ENCODE measurements around the gene RPS6KA2. TPM values are rescaled to one million over a fixed set of nuclear protein-coding genes. Genes with fewer than 3 reads are reported as not detected.

The RPS6KA2 gene
- total RNA-seq, 1 experiment from 2014 or later: 4.2 TPM

- H3K4me3 ChIP-seq: no peak overlapping the region
- H3K27ac ChIP-seq: no peak overlapping the region
- no peak for DNase-seq
- peaks cover 15% of the 10 kb centered on the region for H3K4me1 ChIP-seq
- no peaks in the 10 kb centered on the region for H3K36me3 ChIP-seq
- H3K27me3 ChIP-seq: no peaks in the 10 kb centered on the region
- H3K9me3 ChIP-seq (replicated peaks): peaks cover 2% of the 10 kb centered on the region; the same call in 1 of the 2 replicates
These were observed 51.8 kb downstream of the RPS6KA2 start for GRCh38 chr6:166575205-166575604.

- Histone ChIP-seq H3K27ac (no peak overlapping the region), H3K36me3 (no peaks in the 10 kb centered on the region), H3K4me3 (no peak overlapping the region), H3K27me3 (no peaks in the 10 kb centered on the region), H3K4me1 (peaks cover 15% of the 10 kb centered on the region), H3K9me3 (replicated peaks) (peaks cover 2% of the 10 kb centered on the region; the same call in 1 of the 2 replicates)
- no peak for DNase-seq
These were observed 53.4 kb downstream of the RPS6KA2 start for GRCh38 chr6:166573511-166574216.

GRCh38 chr6:166572370-166573261 lies 54.4 kb downstream of the RPS6KA2 start:
- no peaks in the 10 kb centered on the region for H3K27me3 ChIP-seq
- peak; percentile 71 to 85 for DNase-seq
- no peaks in the 10 kb centered on the region for H3K36me3 ChIP-seq
- H3K4me3 ChIP-seq: peak overlapping the region; percentile 21
- peaks cover 2% of the 10 kb centered on the region; the same call in 1 of the 2 replicates for H3K9me3 ChIP-seq (replicated peaks)
- H3K4me1 ChIP-seq: peaks cover 17% of the 10 kb centered on the region
- peak overlapping the region; percentile 28; the same call in 1 of the 2 replicates for H3K27ac ChIP-seq

GRCh38 chr6:166570929-166571713 lies 55.9 kb downstream of the RPS6KA2 start:
- no peaks in the 10 kb centered on the region for H3K27me3 ChIP-seq
- peaks cover 28% of the 10 kb centered on the region for H3K4me1 ChIP-seq
- no peaks in the 10 kb centered on the region for H3K36me3 ChIP-seq
- H3K9me3 ChIP-seq (replicated peaks): peaks cover 2% of the 10 kb centered on the region; the same call in 1 of the 2 replicates
- no peak for DNase-seq
- H3K4me3 ChIP-seq: no peak overlapping the region
- no peak overlapping the region for H3K27ac ChIP-seq

GRCh38 chr6:166569206-166569605 lies 57.8 kb downstream of the RPS6KA2 start:
- no peak overlapping the region for H3K27ac ChIP-seq
- no peaks in the 10 kb centered on the region for H3K27me3 ChIP-seq
- H3K4me3 ChIP-seq: no peak overlapping the region
- H3K4me1 ChIP-seq: peaks cover 31% of the 10 kb centered on the region
- no peaks in the 10 kb centered on the region for H3K36me3 ChIP-seq
- DNase-seq: no peak
- H3K9me3 ChIP-seq (replicated peaks): no peaks in the 10 kb centered on the region

GRCh38 chr6:166567813-166568212 lies 59.2 kb downstream of the RPS6KA2 start:
- DNase-seq: no peak
- Histone ChIP-seq H3K36me3 (no peaks in the 10 kb centered on the region), H3K27ac (peak overlapping the region; percentile 19; the same call in 1 of the 2 replicates), H3K4me3 (no peak overlapping the region), H3K4me1 (peaks cover 27% of the 10 kb centered on the region), H3K9me3 (replicated peaks) (no peaks in the 10 kb centered on the region), H3K27me3 (no peaks in the 10 kb centered on the region)

- H3K27me3 ChIP-seq: no peaks in the 10 kb centered on the region
- no peaks in the 10 kb centered on the region for H3K9me3 ChIP-seq (replicated peaks)
- H3K36me3 ChIP-seq: no peaks in the 10 kb centered on the region
- no peak overlapping the region for H3K4me3 ChIP-seq
- peak overlapping the region; percentile 19; the same call in 1 of the 2 replicates for H3K27ac ChIP-seq
- peaks cover 21% of the 10 kb centered on the region for H3K4me1 ChIP-seq
- peak; percentile 54 to 73 for DNase-seq
These were observed 59.9 kb downstream of the RPS6KA2 start for GRCh38 chr6:166567107-166567506.

GRCh38 chr6:166566026-166567011 lies 60.7 kb downstream of the RPS6KA2 start:
- no peaks in the 10 kb centered on the region for H3K36me3 ChIP-seq
- no peak overlapping the region for H3K27ac ChIP-seq
- H3K4me3 ChIP-seq: no peak overlapping the region
- H3K27me3 ChIP-seq: no peaks in the 10 kb centered on the region
- DNase-seq: no peak
- H3K4me1 ChIP-seq: peaks cover 15% of the 10 kb centered on the region
- H3K9me3 ChIP-seq (replicated peaks): no peaks in the 10 kb centered on the region

GRCh38 chr6:166565084-166565967 lies 61.7 kb downstream of the RPS6KA2 start:
- H3K27ac ChIP-seq: no peak overlapping the region
- no peaks in the 10 kb centered on the region for H3K27me3 ChIP-seq
- H3K36me3 ChIP-seq: no peaks in the 10 kb centered on the region
- no peaks in the 10 kb centered on the region for H3K9me3 ChIP-seq (replicated peaks)
- H3K4me3 ChIP-seq: no peak overlapping the region
- DNase-seq: no peak
- peaks cover 15% of the 10 kb centered on the region for H3K4me1 ChIP-seq

GRCh38 chr6:166563805-166564204 lies 63.2 kb downstream of the RPS6KA2 start:
- no peak for DNase-seq
- H3K4me1 ChIP-seq: peaks cover 15% of the 10 kb centered on the region
- H3K27ac ChIP-seq: no peak overlapping the region
- H3K4me3 ChIP-seq: no peak overlapping the region
- no peaks in the 10 kb centered on the region for H3K9me3 ChIP-seq (replicated peaks)
- H3K36me3 ChIP-seq: no peaks in the 10 kb centered on the region
- H3K27me3 ChIP-seq: no peaks in the 10 kb centered on the region

GRCh38 chr6:166563200-166563599 lies 63.9 kb downstream of the RPS6KA2 start:
- DNase-seq: no peak
- peaks cover 15% of the 10 kb centered on the region for H3K4me1 ChIP-seq
- no peak overlapping the region for H3K4me3 ChIP-seq
- no peaks in the 10 kb centered on the region for H3K36me3 ChIP-seq
- H3K27ac ChIP-seq: no peak overlapping the region
- H3K9me3 ChIP-seq (replicated peaks): no peaks in the 10 kb centered on the region
- no peaks in the 10 kb centered on the region for H3K27me3 ChIP-seq

GRCh38 chr6:166562726-166563125 lies 64.3 kb downstream of the RPS6KA2 start:
- Histone ChIP-seq H3K36me3 (no peaks in the 10 kb centered on the region), H3K4me3 (no peak overlapping the region), H3K9me3 (replicated peaks) (no peaks in the 10 kb centered on the region), H3K27ac (no peak overlapping the region), H3K27me3 (no peaks in the 10 kb centered on the region), H3K4me1 (peaks cover 15% of the 10 kb centered on the region)
- no peak for DNase-seq
